Mesothelial cell of epicardium (in vitro differentiated cells): ENCODE results near the gene TACC2. TPM values are rescaled to one million over a fixed set of nuclear protein-coding genes. Genes with fewer than 3 reads are reported as not detected.

Experiments
- DNase-seq, 2 experiments: peaks; one replicate each; pipeline ENCODE4 v3.0.0; 2021; ENCODE audit warnings: low spot score in 2 of 2; ENCODE audit not compliant: unreplicated experiment in 2 of 2
- H3K27ac Mint-ChIP-seq: 2 replicates; pipeline ENCODE4 v1.8.0; 2021; ENCODE audit warnings: mixed read lengths
- H3K27me3 Mint-ChIP-seq: 2 replicates; pipeline ENCODE4 v1.8.0; 2021; ENCODE audit warnings: low read depth, mixed read lengths
- H3K36me3 Mint-ChIP-seq: 2 replicates; pipeline ENCODE4 v1.8.0; 2021; ENCODE audit warnings: mixed read lengths
- H3K4me1 Mint-ChIP-seq: 2 replicates; pipeline ENCODE4 v1.8.0; 2021; ENCODE audit warnings: mixed read lengths
- H3K4me3 Mint-ChIP-seq: 2 replicates; pipeline ENCODE4 v1.8.0; 2021; ENCODE audit warnings: mild to moderate bottlenecking, moderate library complexity, mixed read lengths
- H3K9me3 Mint-ChIP-seq: 2 replicates; pipeline ENCODE4 v1.8.0; 2021; ENCODE audit warnings: mixed read lengths
- CTCF ChIP-seq: fragments of 200-600 bp; sonication (generic); IDR thresholded peaks from one replicate; pipeline ENCODE4 v1.5.0; 2021; ENCODE audit warnings: antibody characterized with exemption; ENCODE audit not compliant: unreplicated experiment
- total RNA-seq: library from RNA; stranded (reverse); gene quantifications from 3 replicates; pipeline ENCODE4 v1.2.1, GENCODE V29; 2021

Gene TACC2
- total RNA-seq, 1 donor from 2014 or later = 25.5 TPM

- H3K4me1 Mint-ChIP-seq = peaks cover 17% of the 10 kb centered on the region
Observed at GRCh38 chr10:122132882-122133565, 144.1 kb downstream of the TACC2 start.

GRCh38 chr10:122135251-122136025 lies 146.5 kb downstream of the TACC2 start:
- Mint-ChIP-seq H3K4me3 (no peak overlapping the region), H3K9me3 (no peaks in the 10 kb centered on the region), H3K4me1 (peaks cover 28% of the 10 kb centered on the region), H3K27me3 (no peaks in the 10 kb centered on the region), H3K36me3 (peaks cover 4% of the 10 kb centered on the region), H3K27ac (no peak overlapping the region)
- no peak for TF ChIP-seq CTCF
- DNase-seq = no peak

More at GRCh38 chr10:122132882-122133565, 144.1 kb downstream of the TACC2 start:
- H3K9me3 Mint-ChIP-seq = no peaks in the 10 kb centered on the region
- H3K27me3 Mint-ChIP-seq = no peaks in the 10 kb centered on the region
- H3K4me3 Mint-ChIP-seq = peak overlapping the region; percentile 49
- no peak for DNase-seq
- H3K27ac Mint-ChIP-seq = peak overlapping the region; percentile 48
- peaks cover 3% of the 10 kb centered on the region for H3K36me3 Mint-ChIP-seq
- TF ChIP-seq CTCF = no peak

- Mint-ChIP-seq H3K36me3 (peaks cover 4% of the 10 kb centered on the region), H3K4me3 (no peak overlapping the region)
- no peak for DNase-seq
Observed at GRCh38 chr10:122138831-122139625, 150.1 kb downstream of the TACC2 start.

GRCh38 chr10:122139627-122140170 lies 150.7 kb downstream of the TACC2 start:
- no peaks in the 10 kb centered on the region for H3K27me3 Mint-ChIP-seq
- no peak for TF ChIP-seq CTCF
- peaks cover 8% of the 10 kb centered on the region for H3K36me3 Mint-ChIP-seq
- H3K9me3 Mint-ChIP-seq = peaks cover 3% of the 10 kb centered on the region
- DNase-seq = no peak
- H3K27ac Mint-ChIP-seq = peak overlapping the region; percentile 65
- peaks cover 35% of the 10 kb centered on the region for H3K4me1 Mint-ChIP-seq
- H3K4me3 Mint-ChIP-seq = no peak overlapping the region

More at GRCh38 chr10:122138831-122139625, 150.1 kb downstream of the TACC2 start:
- no peaks in the 10 kb centered on the region for H3K9me3 Mint-ChIP-seq
- H3K4me1 Mint-ChIP-seq = peaks cover 35% of the 10 kb centered on the region
- peak overlapping the region; percentile 65 for H3K27ac Mint-ChIP-seq
- no peaks in the 10 kb centered on the region for H3K27me3 Mint-ChIP-seq
- no peak for TF ChIP-seq CTCF

- TF ChIP-seq CTCF = no peak
- Mint-ChIP-seq H3K4me1 (peaks cover 35% of the 10 kb centered on the region), H3K27me3 (no peaks in the 10 kb centered on the region), H3K9me3 (peaks cover 9% of the 10 kb centered on the region), H3K27ac (no peak overlapping the region), H3K36me3 (peaks cover 16% of the 10 kb centered on the region), H3K4me3 (no peak overlapping the region)
- DNase-seq = no peak
Observed at GRCh38 chr10:122140461-122140902, 151.5 kb downstream of the TACC2 start.
